H1 (cell line): ENCODE measurements around the gene CGGBP1. TPM values are rescaled to one million over a fixed set of nuclear protein-coding genes. Genes with fewer than 3 reads are reported as not detected.

Experiments used
- CTCF ChIA-PET: fragments of 300-600 bp; sonication (Branson Sonifier 250); formaldehyde crosslinking; loops from one replicate; lab custom pipeline; 2021; ENCODE audit not compliant: partially characterized antibody; lab: Charles Lee
- POLR2A ChIA-PET: fragments of 300-600 bp; sonication (Branson Sonifier 250); formaldehyde crosslinking; loops from one replicate; lab custom pipeline; 2021; ENCODE audit warnings: inconsistent platforms; ENCODE audit not compliant: partially characterized antibody; lab: Charles Lee
- DNase-seq, 2 experiments: peaks; one replicate each; pipeline versions ENCODE4 v3.0.0 to v3.0.0-alpha.2; 2010 to 2022; ENCODE audit warnings: low spot score in 2 of 2, low read depth in 1 of 2, mixed read lengths in 1 of 2
- FAIRE-seq: peaks from 2 replicates; lab custom pipeline; 2011; peaks lifted over from hg19 to GRCh38; lab: Jason Lieb, UNC
- H2AFZ ChIP-seq: 2 replicates; pipeline ENCODE4 v1.8.1; 2012; ENCODE audit warnings: low read length, inconsistent platforms
- H2AK5ac ChIP-seq: 2 replicates; pipeline ENCODE4 v1.6.1; 2013; ENCODE audit warnings: low read depth, low read length
- H2BK120ac ChIP-seq: replicated peaks from 2 replicates; pipeline ENCODE3; 2013; ENCODE audit warnings: low read depth, low read length, inconsistent platforms
- H2BK12ac ChIP-seq: 2 replicates; pipeline ENCODE4 v1.6.1; 2013; ENCODE audit warnings: low read depth, low read length
- H2BK15ac ChIP-seq: 2 replicates; pipeline ENCODE4 v1.6.1; 2013; ENCODE audit warnings: low read length
- H2BK20ac ChIP-seq: 2 replicates; pipeline ENCODE4 v1.6.1; 2013; ENCODE audit warnings: low read length
- H2BK5ac ChIP-seq: 2 replicates; pipeline ENCODE4 v1.6.1; 2013; ENCODE audit warnings: low read depth, low read length
- H3K14ac ChIP-seq: 2 replicates; pipeline ENCODE4 v1.6.1; 2013; ENCODE audit warnings: inconsistent platforms; ENCODE audit not compliant: insufficient read length
- H3K18ac ChIP-seq: 2 replicates; pipeline ENCODE4 v1.6.1; 2013; ENCODE audit warnings: low read length; ENCODE audit errors: extremely low read depth
- H3K23ac ChIP-seq: 2 replicates; pipeline ENCODE4 v1.6.1; 2013; ENCODE audit warnings: inconsistent platforms; ENCODE audit not compliant: insufficient read length
- H3K23me2 ChIP-seq: 2 replicates; pipeline ENCODE4 v1.6.1; 2013; ENCODE audit warnings: low read depth, low read length
- H3K27ac ChIP-seq: 2 replicates; pipeline ENCODE4 v1.6.1; 2011; ENCODE audit warnings: low read depth, low read length, inconsistent platforms
- H3K27me3 ChIP-seq, 4 experiments: replicated peaks in 1 of 4; 1 replicate in 1 of 4; 2 replicates in 3 of 4; pipeline versions ENCODE4 v1.6.1 to v1.8.1; 2011 to 2013; ENCODE audit warnings: low read length in 3 of 4, mild to moderate bottlenecking in 3 of 4, inconsistent platforms in 2 of 4, mixed read lengths in 2 of 4, moderate library complexity in 1 of 4; ENCODE audit not compliant: control insufficient read depth in 3 of 4, insufficient read depth in 3 of 4; ENCODE audit errors: extremely low read depth in 1 of 4
- H3K36me3 ChIP-seq, 4 experiments: 2 replicates each; pipeline versions ENCODE4 v1.6.1 to v1.8.1; 2011 to 2013; ENCODE audit warnings: mild to moderate bottlenecking in 4 of 4, low read length in 3 of 4, moderate library complexity in 2 of 4, control low read depth in 1 of 4, inconsistent platforms in 1 of 4; ENCODE audit not compliant: insufficient read depth in 4 of 4, control insufficient read depth in 2 of 4
- H3K4ac ChIP-seq: replicated peaks from 2 replicates; pipeline ENCODE3; 2013; ENCODE audit warnings: low read length, low read depth, mixed read lengths, inconsistent platforms; ENCODE audit not compliant: insufficient read length
- H3K4me1 ChIP-seq, 4 experiments: replicated peaks in 1 of 4; 1 replicate in 1 of 4; 2 replicates in 3 of 4; pipeline versions ENCODE4 v1.6.1 to v1.8.1; 2011 to 2013; ENCODE audit warnings: low read length in 3 of 4, inconsistent platforms in 2 of 4, mixed read lengths in 1 of 4; ENCODE audit not compliant: insufficient read depth in 4 of 4, control insufficient read depth in 3 of 4
- H3K4me2 ChIP-seq, 2 experiments: 2 replicates each; pipeline versions ENCODE4 v1.6.1 to v1.8.1; 2011 to 2013; ENCODE audit warnings: low read depth in 2 of 2, low read length in 2 of 2, control low read depth in 1 of 2, inconsistent platforms in 1 of 2, mild to moderate bottlenecking in 1 of 2; ENCODE audit not compliant: insufficient read depth in 1 of 2
- H3K4me3 ChIP-seq, 4 experiments: fragments of 200-600, 300-600 bp in 1 of 4; sonication (generic), shearing (Covaris generic), sonication (Bioruptor Twin) in 1 of 4; 2 replicates each; pipeline versions ENCODE4 v1.5.1 to v1.8.1; 2011 to 2016; ENCODE audit warnings: low read length in 4 of 4, low read depth in 3 of 4, control low read depth in 2 of 4, inconsistent platforms in 2 of 4, mild to moderate bottlenecking in 2 of 4, mixed read lengths in 1 of 4, moderate library complexity in 1 of 4; ENCODE audit not compliant: insufficient read depth in 2 of 4; ENCODE audit errors: extremely low read depth in 1 of 4
- H3K56ac ChIP-seq: replicated peaks from 2 replicates; pipeline ENCODE3; 2013; ENCODE audit warnings: low read depth, mild to moderate bottlenecking, mixed read lengths, low read length, inconsistent platforms; ENCODE audit not compliant: insufficient read length
- H3K79me1 ChIP-seq: 2 replicates; pipeline ENCODE4 v1.6.1; 2013; ENCODE audit warnings: low read depth, low read length, control low read depth
- H3K79me2 ChIP-seq, 2 experiments: 2 replicates each; pipeline versions ENCODE4 v1.6.1 to v1.8.1; 2012 to 2013; ENCODE audit warnings: low read length in 2 of 2, mild to moderate bottlenecking in 2 of 2, inconsistent platforms in 1 of 2; ENCODE audit not compliant: insufficient read depth in 2 of 2, control insufficient read depth in 1 of 2
- H3K9ac ChIP-seq, 4 experiments: replicated peaks in 1 of 4; 1 replicate in 1 of 4; 2 replicates in 3 of 4; pipeline versions ENCODE4 v1.6.1 to v1.8.1; 2011 to 2013; ENCODE audit warnings: low read depth in 3 of 4, low read length in 3 of 4, control low read depth in 2 of 4, mild to moderate bottlenecking in 2 of 4, moderate library complexity in 2 of 4, inconsistent platforms in 1 of 4; ENCODE audit errors: extremely low read depth in 1 of 4
- H3K9me3 ChIP-seq, 2 experiments: 2 replicates each; pipeline versions ENCODE4 v1.6.1 to v1.8.1; 2012 to 2013; ENCODE audit warnings: mild to moderate bottlenecking in 2 of 2, moderate library complexity in 2 of 2, control low read depth in 1 of 2, inconsistent platforms in 1 of 2, low read depth in 1 of 2, low read length in 1 of 2, mixed read lengths in 1 of 2; ENCODE audit not compliant: insufficient read depth in 2 of 2
- H4K20me1 ChIP-seq, 2 experiments: replicated peaks in 1 of 2; 2 replicates each; pipeline versions ENCODE3 to v1.8.1; 2011 to 2013; ENCODE audit warnings: inconsistent platforms in 2 of 2, low read length in 2 of 2, mild to moderate bottlenecking in 1 of 2; ENCODE audit not compliant: insufficient read depth in 2 of 2, control insufficient read depth in 1 of 2
- H4K5ac ChIP-seq: 2 replicates; pipeline ENCODE4 v1.6.1; 2013; ENCODE audit warnings: low read length, low read depth, mixed read lengths, inconsistent platforms; ENCODE audit not compliant: insufficient read length
- H4K8ac ChIP-seq: 2 replicates; pipeline ENCODE4 v1.8.0; 2013; ENCODE audit warnings: mild to moderate bottlenecking, moderate library complexity, low read length, inconsistent platforms; ENCODE audit not compliant: insufficient read depth; ENCODE audit errors: extremely low read depth
- H4K91ac ChIP-seq: replicated peaks from 2 replicates; pipeline ENCODE3; 2013; ENCODE audit warnings: low read length, mixed read lengths, inconsistent platforms; ENCODE audit not compliant: insufficient read length
- CBX8 ChIP-seq: fragments of 300-800, 300-1000 bp; sonication (generic); IDR thresholded peaks from 2 replicates; pipeline ENCODE4 v1.7.1; 2016; ENCODE audit warnings: low read depth, low read length, borderline replicate concordance
- CHD1 ChIP-seq: IDR thresholded peaks from 2 replicates; pipeline ENCODE4 v1.6.1; 2012; ENCODE audit warnings: low read depth, low read length, improper control_type of control experiment
- CHD2 ChIP-seq: IDR thresholded peaks from 2 replicates; pipeline ENCODE4 v1.6.1; 2012; ENCODE audit warnings: low read length, improper control_type of control experiment
- CTCF ChIP-seq, 3 experiments: IDR thresholded peaks; 1 replicate in 2 of 3; 2 replicates in 1 of 3; pipeline versions ENCODE4 v1.5.1 to v1.6.1; 2011; ENCODE audit warnings: low read length in 3 of 3, mild to moderate bottlenecking in 3 of 3, inconsistent platforms in 2 of 3, low read depth in 1 of 3, moderate library complexity in 1 of 3; ENCODE audit not compliant: insufficient read depth in 1 of 3; ENCODE audit errors: control extremely low read depth in 1 of 3
- EGR1 ChIP-seq: IDR thresholded peaks from 2 replicates; pipeline ENCODE4 v1.6.1; 2011; ENCODE audit warnings: low read depth, low read length, borderline replicate concordance
- EZH2 ChIP-seq: fragments of 200-600 bp; sonication (generic); IDR thresholded peaks from 2 replicates; pipeline ENCODE4 v1.7.1; 2012; ENCODE audit warnings: low read depth, mild to moderate bottlenecking, moderate library complexity, low read length, inconsistent platforms; ENCODE audit not compliant: severe bottlenecking
- HDAC2 ChIP-seq, 2 experiments: fragments of 300-600 bp in 1 of 2; sonication (generic) in 1 of 2; IDR thresholded peaks; 2 replicates each; pipeline ENCODE4 v1.6.1; 2011 to 2012; ENCODE audit warnings: low read depth in 2 of 2, low read length in 2 of 2, mild to moderate bottlenecking in 2 of 2, moderate library complexity in 2 of 2, borderline replicate concordance in 1 of 2, inconsistent platforms in 1 of 2
- NANOG ChIP-seq: IDR thresholded peaks from 2 replicates; pipeline ENCODE4 v1.6.1; 2011; ENCODE audit warnings: low read length, low read depth, mild to moderate bottlenecking, inconsistent platforms; ENCODE audit not compliant: insufficient read depth, poor library complexity, severe bottlenecking
- SRF ChIP-seq: IDR thresholded peaks from 2 replicates; pipeline ENCODE4 v1.6.1; 2011; ENCODE audit warnings: mild to moderate bottlenecking, low read depth, low read length, moderate library complexity
- WGBS, 2 experiments: shearing (Covaris generic) in 1 of 2; methylation state at CpG; one replicate each; pipeline versions ENCODE4 v1.1.6 to v1.1.7; 2013 to 2015; ENCODE audit warnings: low lambda C conversion rate in 2 of 2, mixed read lengths in 2 of 2, inconsistent platforms in 1 of 2, low coverage in 1 of 2, missing lambda C conversion rate in 1 of 2; ENCODE audit not compliant: insufficient replicate concordance in 2 of 2, insufficient coverage in 1 of 2, insufficient read length in 1 of 2; ENCODE audit errors: extremely low coverage in 1 of 2, missing lambda C conversion rate in 1 of 2; 5-methylcytosine and 5-hydroxymethylcytosine counted together
- polyA plus RNA-seq, 7 experiments: library from polyadenylated mRNA; depleted of rRNA in 3 of 7; stranded (reverse) in 5 of 7; unstranded in 2 of 7; fragments of >200 nt in 5 of 7; fragments of 200-250 nt in 2 of 7; gene quantifications; 1 replicate in 5 of 7; 2 replicates in 1 of 7; 4 replicates in 1 of 7; pipeline versions ENCODE4 v1.2.1 to v1.2.3, GENCODE V29; 2011 to 2013; ENCODE audit warnings: missing spikeins in 2 of 7, mixed read lengths in 2 of 7
- total RNA-seq: library from RNA; stranded (reverse); fragmentation: NEBNext Ultra II Directional; extraction: Animal tissue kit (Norgen Biotek cat#: 25700); gene quantifications from 2 replicates; pipeline ENCODE4 v1.2.1, GENCODE V29; 2021

The CGGBP1 gene
- total and polyA plus RNA-seq, 2 of the 8 experiments (the other 6 are each of a cell fraction or from before 2014, with no cell fraction given) = 22.9 to 61.4 TPM

GRCh38 chr3:88078932-88079331 lies 20.1 kb upstream of the CGGBP1 start:
- no peak overlapping the region for H3K14ac ChIP-seq
- H4K5ac ChIP-seq = no peak overlapping the region
- no peak overlapping the region for H2BK12ac ChIP-seq
- DNase-seq (no peak), FAIRE-seq (no peak)
- H3K9ac ChIP-seq = no peak overlapping the region
- CTCF ChIA-PET = no interaction called here
- H3K4ac ChIP-seq = no peak overlapping the region
- H3K79me2 ChIP-seq = peaks cover 0 to 29% of the 10 kb centered on the region in 2 experiments; a peak in 2 of 4 replicates
- no peak overlapping the region for H2BK20ac ChIP-seq
- H3K36me3 ChIP-seq = no peaks in the 10 kb centered on the region
- H3K79me1 ChIP-seq = no peaks in the 10 kb centered on the region
- H3K4me1 ChIP-seq = no peaks in the 10 kb centered on the region
- no peak overlapping the region for H4K8ac ChIP-seq
- POLR2A ChIA-PET = no interaction called here
- H2BK5ac ChIP-seq = no peak overlapping the region
- no peaks in the 10 kb centered on the region for H4K20me1 ChIP-seq
- no peak overlapping the region for H2AFZ ChIP-seq
- H3K27me3 ChIP-seq = peaks cover 0 to 1% (median 0%) of the 10 kb centered on the region in 4 experiments; a peak in 1 of 7 replicates
- H3K4me3 ChIP-seq = no peak overlapping the region
- no peak overlapping the region for H3K27ac ChIP-seq
- H3K23me2 ChIP-seq = no peaks in the 10 kb centered on the region
- H3K18ac ChIP-seq = no peak overlapping the region
- no peak overlapping the region for H3K23ac ChIP-seq
- no peaks in the 10 kb centered on the region for H3K9me3 ChIP-seq
- no peak overlapping the region for H2BK120ac ChIP-seq
- H2AK5ac ChIP-seq = no peak overlapping the region
- H3K4me2 ChIP-seq = no peak overlapping the region
- no peak for TF ChIP-seq CBX8
- TF ChIP-seq NANOG = no peak
- no peak for TF ChIP-seq EZH2
- TF ChIP-seq HDAC2 (IDR thresholded peaks at IDR 0.05; ENCODE audit: borderline replicate concordance in 1 of 2, low read depth in 2 of 2, low read length in 2 of 2) = no peak
- TF ChIP-seq EGR1 = no peak
- TF ChIP-seq SRF = no peak
- TF ChIP-seq CHD2 = no peak
- no peak for TF ChIP-seq CHD1
- no peak for TF ChIP-seq CTCF (IDR thresholded peaks at IDR 0.05; ENCODE audit: control extremely low read depth in 1 of 3, insufficient read depth in 1 of 3, low read depth in 1 of 3, low read length in 3 of 3)
- H3K56ac ChIP-seq = no peak overlapping the region
- H2BK15ac ChIP-seq = no peak overlapping the region
- no peak overlapping the region for H4K91ac ChIP-seq
- 95% methylated on average over 3 of the region's 3 CpGs; no CpG with 5 or more reads in 1 of the 2 experiments for WGBS, 2 experiments
